H1 (cell line): ENCODE data around the gene TRIM22. TPM values are rescaled to one million over a fixed set of nuclear protein-coding genes. Genes with fewer than 3 reads are reported as not detected.

Experiments used
- CTCF ChIA-PET: fragments of 300-600 bp; sonication (Branson Sonifier 250); formaldehyde crosslinking; loops from one replicate; lab custom pipeline; 2021; ENCODE audit not compliant: partially characterized antibody; lab: Charles Lee
- POLR2A ChIA-PET: fragments of 300-600 bp; sonication (Branson Sonifier 250); formaldehyde crosslinking; loops from one replicate; lab custom pipeline; 2021; ENCODE audit warnings: inconsistent platforms; ENCODE audit not compliant: partially characterized antibody; lab: Charles Lee
- DNase-seq, 2 experiments: peaks; one replicate each; pipeline versions ENCODE4 v3.0.0 to v3.0.0-alpha.2; 2010 to 2022; ENCODE audit warnings: low spot score in 2 of 2, low read depth in 1 of 2, mixed read lengths in 1 of 2
- FAIRE-seq: peaks from 2 replicates; lab custom pipeline; 2011; peaks lifted over from hg19 to GRCh38; lab: Jason Lieb, UNC
- H2AFZ ChIP-seq: 2 replicates; pipeline ENCODE4 v1.8.1; 2012; ENCODE audit warnings: low read length, inconsistent platforms
- H2AK5ac ChIP-seq: 2 replicates; pipeline ENCODE4 v1.6.1; 2013; ENCODE audit warnings: low read depth, low read length
- H2BK120ac ChIP-seq: replicated peaks from 2 replicates; pipeline ENCODE3; 2013; ENCODE audit warnings: low read depth, low read length, inconsistent platforms
- H2BK12ac ChIP-seq: 2 replicates; pipeline ENCODE4 v1.6.1; 2013; ENCODE audit warnings: low read depth, low read length
- H2BK15ac ChIP-seq: 2 replicates; pipeline ENCODE4 v1.6.1; 2013; ENCODE audit warnings: low read length
- H2BK20ac ChIP-seq: 2 replicates; pipeline ENCODE4 v1.6.1; 2013; ENCODE audit warnings: low read length
- H2BK5ac ChIP-seq: 2 replicates; pipeline ENCODE4 v1.6.1; 2013; ENCODE audit warnings: low read depth, low read length
- H3K14ac ChIP-seq: 2 replicates; pipeline ENCODE4 v1.6.1; 2013; ENCODE audit warnings: inconsistent platforms; ENCODE audit not compliant: insufficient read length
- H3K18ac ChIP-seq: 2 replicates; pipeline ENCODE4 v1.6.1; 2013; ENCODE audit warnings: low read length; ENCODE audit errors: extremely low read depth
- H3K23ac ChIP-seq: 2 replicates; pipeline ENCODE4 v1.6.1; 2013; ENCODE audit warnings: inconsistent platforms; ENCODE audit not compliant: insufficient read length
- H3K23me2 ChIP-seq: 2 replicates; pipeline ENCODE4 v1.6.1; 2013; ENCODE audit warnings: low read depth, low read length
- H3K27ac ChIP-seq: 2 replicates; pipeline ENCODE4 v1.6.1; 2011; ENCODE audit warnings: low read depth, low read length, inconsistent platforms
- H3K27me3 ChIP-seq, 4 experiments: replicated peaks in 1 of 4; 1 replicate in 1 of 4; 2 replicates in 3 of 4; pipeline versions ENCODE4 v1.6.1 to v1.8.1; 2011 to 2013; ENCODE audit warnings: low read length in 3 of 4, mild to moderate bottlenecking in 3 of 4, inconsistent platforms in 2 of 4, mixed read lengths in 2 of 4, moderate library complexity in 1 of 4; ENCODE audit not compliant: control insufficient read depth in 3 of 4, insufficient read depth in 3 of 4; ENCODE audit errors: extremely low read depth in 1 of 4
- H3K36me3 ChIP-seq, 4 experiments: 2 replicates each; pipeline versions ENCODE4 v1.6.1 to v1.8.1; 2011 to 2013; ENCODE audit warnings: mild to moderate bottlenecking in 4 of 4, low read length in 3 of 4, moderate library complexity in 2 of 4, control low read depth in 1 of 4, inconsistent platforms in 1 of 4; ENCODE audit not compliant: insufficient read depth in 4 of 4, control insufficient read depth in 2 of 4
- H3K4ac ChIP-seq: replicated peaks from 2 replicates; pipeline ENCODE3; 2013; ENCODE audit warnings: low read length, low read depth, mixed read lengths, inconsistent platforms; ENCODE audit not compliant: insufficient read length
- H3K4me1 ChIP-seq, 4 experiments: replicated peaks in 1 of 4; 1 replicate in 1 of 4; 2 replicates in 3 of 4; pipeline versions ENCODE4 v1.6.1 to v1.8.1; 2011 to 2013; ENCODE audit warnings: low read length in 3 of 4, inconsistent platforms in 2 of 4, mixed read lengths in 1 of 4; ENCODE audit not compliant: insufficient read depth in 4 of 4, control insufficient read depth in 3 of 4
- H3K4me2 ChIP-seq, 2 experiments: 2 replicates each; pipeline versions ENCODE4 v1.6.1 to v1.8.1; 2011 to 2013; ENCODE audit warnings: low read depth in 2 of 2, low read length in 2 of 2, control low read depth in 1 of 2, inconsistent platforms in 1 of 2, mild to moderate bottlenecking in 1 of 2; ENCODE audit not compliant: insufficient read depth in 1 of 2
- H3K4me3 ChIP-seq, 4 experiments: fragments of 200-600, 300-600 bp in 1 of 4; sonication (generic), shearing (Covaris generic), sonication (Bioruptor Twin) in 1 of 4; 2 replicates each; pipeline versions ENCODE4 v1.5.1 to v1.8.1; 2011 to 2016; ENCODE audit warnings: low read length in 4 of 4, low read depth in 3 of 4, control low read depth in 2 of 4, inconsistent platforms in 2 of 4, mild to moderate bottlenecking in 2 of 4, mixed read lengths in 1 of 4, moderate library complexity in 1 of 4; ENCODE audit not compliant: insufficient read depth in 2 of 4; ENCODE audit errors: extremely low read depth in 1 of 4
- H3K56ac ChIP-seq: replicated peaks from 2 replicates; pipeline ENCODE3; 2013; ENCODE audit warnings: low read depth, mild to moderate bottlenecking, mixed read lengths, low read length, inconsistent platforms; ENCODE audit not compliant: insufficient read length
- H3K79me1 ChIP-seq: 2 replicates; pipeline ENCODE4 v1.6.1; 2013; ENCODE audit warnings: low read depth, low read length, control low read depth
- H3K79me2 ChIP-seq, 2 experiments: 2 replicates each; pipeline versions ENCODE4 v1.6.1 to v1.8.1; 2012 to 2013; ENCODE audit warnings: low read length in 2 of 2, mild to moderate bottlenecking in 2 of 2, inconsistent platforms in 1 of 2; ENCODE audit not compliant: insufficient read depth in 2 of 2, control insufficient read depth in 1 of 2
- H3K9ac ChIP-seq, 4 experiments: replicated peaks in 1 of 4; 1 replicate in 1 of 4; 2 replicates in 3 of 4; pipeline versions ENCODE4 v1.6.1 to v1.8.1; 2011 to 2013; ENCODE audit warnings: low read depth in 3 of 4, low read length in 3 of 4, control low read depth in 2 of 4, mild to moderate bottlenecking in 2 of 4, moderate library complexity in 2 of 4, inconsistent platforms in 1 of 4; ENCODE audit errors: extremely low read depth in 1 of 4
- H3K9me3 ChIP-seq, 2 experiments: 2 replicates each; pipeline versions ENCODE4 v1.6.1 to v1.8.1; 2012 to 2013; ENCODE audit warnings: mild to moderate bottlenecking in 2 of 2, moderate library complexity in 2 of 2, control low read depth in 1 of 2, inconsistent platforms in 1 of 2, low read depth in 1 of 2, low read length in 1 of 2, mixed read lengths in 1 of 2; ENCODE audit not compliant: insufficient read depth in 2 of 2
- H4K20me1 ChIP-seq, 2 experiments: replicated peaks in 1 of 2; 2 replicates each; pipeline versions ENCODE3 to v1.8.1; 2011 to 2013; ENCODE audit warnings: inconsistent platforms in 2 of 2, low read length in 2 of 2, mild to moderate bottlenecking in 1 of 2; ENCODE audit not compliant: insufficient read depth in 2 of 2, control insufficient read depth in 1 of 2
- H4K5ac ChIP-seq: 2 replicates; pipeline ENCODE4 v1.6.1; 2013; ENCODE audit warnings: low read length, low read depth, mixed read lengths, inconsistent platforms; ENCODE audit not compliant: insufficient read length
- H4K8ac ChIP-seq: 2 replicates; pipeline ENCODE4 v1.8.0; 2013; ENCODE audit warnings: mild to moderate bottlenecking, moderate library complexity, low read length, inconsistent platforms; ENCODE audit not compliant: insufficient read depth; ENCODE audit errors: extremely low read depth
- H4K91ac ChIP-seq: replicated peaks from 2 replicates; pipeline ENCODE3; 2013; ENCODE audit warnings: low read length, mixed read lengths, inconsistent platforms; ENCODE audit not compliant: insufficient read length
- ASH2L ChIP-seq: fragments of 200-600, 300-600 bp; sonication (generic); IDR thresholded peaks from one replicate; pipeline ENCODE4 v1.7.1; 2017; ENCODE audit warnings: low read length
- EP300 ChIP-seq, 2 experiments: IDR thresholded peaks; 1 replicate in 1 of 2; 2 replicates in 1 of 2; pipeline ENCODE4 v1.6.1; 2011 to 2012; ENCODE audit warnings: low read depth in 2 of 2, low read length in 2 of 2, mild to moderate bottlenecking in 2 of 2, borderline replicate concordance in 1 of 2, inconsistent platforms in 1 of 2, moderate library complexity in 1 of 2
- EZH2 ChIP-seq: fragments of 200-600 bp; sonication (generic); IDR thresholded peaks from 2 replicates; pipeline ENCODE4 v1.7.1; 2012; ENCODE audit warnings: low read depth, mild to moderate bottlenecking, moderate library complexity, low read length, inconsistent platforms; ENCODE audit not compliant: severe bottlenecking
- HDAC2 ChIP-seq, 2 experiments: fragments of 300-600 bp in 1 of 2; sonication (generic) in 1 of 2; IDR thresholded peaks; 2 replicates each; pipeline ENCODE4 v1.6.1; 2011 to 2012; ENCODE audit warnings: low read depth in 2 of 2, low read length in 2 of 2, mild to moderate bottlenecking in 2 of 2, moderate library complexity in 2 of 2, borderline replicate concordance in 1 of 2, inconsistent platforms in 1 of 2
- MAFK ChIP-seq: IDR thresholded peaks from 2 replicates; pipeline ENCODE4 v1.6.1; 2012; ENCODE audit warnings: low read depth, mild to moderate bottlenecking, improper control_type of control experiment, low read length
- PHF8 ChIP-seq: fragments of 200-600 bp; sonication (generic); conservative IDR thresholded peaks from 2 replicates; pipeline ENCODE4 v1.7.1; 2012; ENCODE audit warnings: low read depth, mild to moderate bottlenecking, inconsistent platforms, low read length, moderate library complexity
- RNF2 ChIP-seq: fragments of 200-900, 300-1000 bp; sonication (generic); IDR thresholded peaks from 2 replicates; pipeline ENCODE4 v1.7.1; 2016; ENCODE audit warnings: borderline replicate concordance, low read depth, mild to moderate bottlenecking, antibody characterized with exemption, low read length; ENCODE audit not compliant: poor library complexity, severe bottlenecking; ENCODE audit errors: missing control alignments
- SP2 ChIP-seq: IDR thresholded peaks from 2 replicates; pipeline ENCODE4 v1.6.1; 2012; ENCODE audit warnings: mild to moderate bottlenecking, low read length, inconsistent platforms
- SP4 ChIP-seq: IDR thresholded peaks from 2 replicates; pipeline ENCODE4 v1.6.1; 2012; ENCODE audit warnings: low read length, inconsistent platforms
- TAF1 ChIP-seq: IDR thresholded peaks from 2 replicates; pipeline ENCODE4 v1.6.1; 2011; ENCODE audit warnings: mild to moderate bottlenecking, low read depth, low read length
- USF2 ChIP-seq: IDR thresholded peaks from 2 replicates; pipeline ENCODE4 v1.6.1; 2011; ENCODE audit warnings: low read length, improper control_type of control experiment
- WGBS, 2 experiments: shearing (Covaris generic) in 1 of 2; methylation state at CpG; one replicate each; pipeline versions ENCODE4 v1.1.6 to v1.1.7; 2013 to 2015; ENCODE audit warnings: low lambda C conversion rate in 2 of 2, mixed read lengths in 2 of 2, inconsistent platforms in 1 of 2, low coverage in 1 of 2, missing lambda C conversion rate in 1 of 2; ENCODE audit not compliant: insufficient replicate concordance in 2 of 2, insufficient coverage in 1 of 2, insufficient read length in 1 of 2; ENCODE audit errors: extremely low coverage in 1 of 2, missing lambda C conversion rate in 1 of 2; 5-methylcytosine and 5-hydroxymethylcytosine counted together
- polyA plus RNA-seq, 7 experiments: library from polyadenylated mRNA; depleted of rRNA in 3 of 7; stranded (reverse) in 5 of 7; unstranded in 2 of 7; fragments of >200 nt in 5 of 7; fragments of 200-250 nt in 2 of 7; gene quantifications; 1 replicate in 5 of 7; 2 replicates in 1 of 7; 4 replicates in 1 of 7; pipeline versions ENCODE4 v1.2.1 to v1.2.3, GENCODE V29; 2011 to 2013; ENCODE audit warnings: missing spikeins in 2 of 7, mixed read lengths in 2 of 7
- total RNA-seq: library from RNA; stranded (reverse); fragmentation: NEBNext Ultra II Directional; extraction: Animal tissue kit (Norgen Biotek cat#: 25700); gene quantifications from 2 replicates; pipeline ENCODE4 v1.2.1, GENCODE V29; 2021

TRIM22 gene
- total and polyA plus RNA-seq, 2 of the 8 experiments (the other 6 are each of a cell fraction or from before 2014, with no cell fraction given) = 56.0 to 82.7 TPM

- Histone ChIP-seq H3K79me2 (no peaks in the 10 kb centered on the region), H2BK5ac (no peak overlapping the region), H3K23ac (no peak overlapping the region), H3K27me3 (no peaks in the 10 kb centered on the region), H2BK12ac (no peak overlapping the region), H2BK15ac (no peak overlapping the region), H3K36me3 (peaks cover 0 to 21% (median 7%) of the 10 kb centered on the region in 4 experiments; a peak in 4 of 8 replicates), H3K18ac (no peak overlapping the region), H3K79me1 (no peaks in the 10 kb centered on the region), H3K4me2 (no peak overlapping the region), H4K5ac (no peak overlapping the region), H2AK5ac (no peak overlapping the region), H2BK120ac (no peak overlapping the region), H3K9ac (no peak overlapping the region), H3K9me3 (no peaks in the 10 kb centered on the region), H3K4ac (no peak overlapping the region), H3K14ac (no peak overlapping the region), H4K20me1 (no peaks in the 10 kb centered on the region), H3K23me2 (no peaks in the 10 kb centered on the region), H4K91ac (no peak overlapping the region), H4K8ac (no peak overlapping the region), H3K27ac (no peak overlapping the region), H2BK20ac (no peak overlapping the region), H3K56ac (no peak overlapping the region), H3K4me1 (no peaks in the 10 kb centered on the region), H2AFZ (no peak overlapping the region), H3K4me3 (no peak overlapping the region)
- ChIA-PET CTCF (no interaction called here), POLR2A (interaction anchor here (0.9 kb wide), 1 partner anchor 29 kb away, joined by 3 read pairs; no protein-coding TSS in a partner anchor)
- WGBS, 2 experiments = 91% methylated on average over 4 of the region's 4 CpGs; no CpG with 5 or more reads in 1 of the 2 experiments
- FAIRE-seq (no peak), DNase-seq (no peak)
- TF ChIP-seq EZH2 (no peak), SP4 (no peak), SP2 (no peak), USF2 (no peak), EP300 (IDR thresholded peaks at IDR 0.05; ENCODE audit: borderline replicate concordance in 1 of 2, low read depth in 2 of 2, low read length in 2 of 2) (no peak), MAFK (no peak), TAF1 (no peak), RNF2 (no peak), PHF8 (no peak), ASH2L (no peak), HDAC2 (IDR thresholded peaks at IDR 0.05; ENCODE audit: borderline replicate concordance in 1 of 2, low read depth in 2 of 2, low read length in 2 of 2) (no peak)
Observed at GRCh38 chr11:5665051-5665570, 24.5 kb upstream of the TRIM22 start.
